ENCODE results near the gene PCDHGA7.

DNA sequence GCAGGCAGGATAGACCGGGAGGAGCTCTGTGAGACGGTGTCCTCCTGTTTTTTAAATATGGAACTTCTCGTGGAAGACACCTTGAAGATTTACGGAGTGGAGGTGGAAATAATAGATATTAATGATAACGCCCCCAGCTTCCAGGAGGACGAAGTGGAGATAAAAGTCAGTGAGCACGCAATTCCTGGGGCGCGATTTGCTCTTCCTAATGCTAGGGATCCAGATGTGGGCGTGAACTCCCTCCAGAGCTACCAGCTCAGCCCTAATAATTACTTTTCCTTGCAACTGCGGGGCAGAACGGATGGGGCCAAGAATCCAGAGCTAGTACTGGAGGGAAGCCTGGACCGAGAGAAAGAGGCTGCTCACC, 38.9 kb downstream of the PCDHGA7 start:
- TF ChIP-seq, protein P1, sequence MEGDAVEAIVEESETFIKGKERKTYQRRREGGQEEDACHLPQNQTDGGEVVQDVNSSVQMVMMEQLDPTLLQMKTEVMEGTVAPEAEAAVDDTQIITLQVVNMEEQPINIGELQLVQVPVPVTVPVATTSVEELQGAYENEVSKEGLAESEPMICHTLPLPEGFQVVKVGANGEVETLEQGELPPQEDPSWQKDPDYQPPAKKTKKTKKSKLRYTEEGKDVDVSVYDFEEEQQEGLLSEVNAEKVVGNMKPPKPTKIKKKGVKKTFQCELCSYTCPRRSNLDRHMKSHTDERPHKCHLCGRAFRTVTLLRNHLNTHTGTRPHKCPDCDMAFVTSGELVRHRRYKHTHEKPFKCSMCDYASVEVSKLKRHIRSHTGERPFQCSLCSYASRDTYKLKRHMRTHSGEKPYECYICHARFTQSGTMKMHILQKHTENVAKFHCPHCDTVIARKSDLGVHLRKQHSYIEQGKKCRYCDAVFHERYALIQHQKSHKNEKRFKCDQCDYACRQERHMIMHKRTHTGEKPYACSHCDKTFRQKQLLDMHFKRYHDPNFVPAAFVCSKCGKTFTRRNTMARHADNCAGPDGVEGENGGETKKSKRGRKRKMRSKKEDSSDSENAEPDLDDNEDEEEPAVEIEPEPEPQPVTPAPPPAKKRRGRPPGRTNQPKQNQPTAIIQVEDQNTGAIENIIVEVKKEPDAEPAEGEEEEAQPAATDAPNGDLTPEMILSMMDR (IDR thresholded peaks at IDR 0.05), result no peak
- TF ChIP-seq TCF7L2 (IDR thresholded peaks at IDR 0.05; ENCODE audit: low read depth, low read length), result no peak
